HEK293 (cell line): ENCODE results near the gene TRIM2.
A peak's percentile ranks its signal among the peaks of the same experiment; 100 is the strongest.

Source experiments
- CTCF ChIA-PET: fragments of 350-600 bp; formaldehyde crosslinking; extraction: SDS; loops from one replicate; lab custom pipeline; 2021; ENCODE audit warnings: antibody characterized with exemption; lab: Yijun Ruan, JAX
- POLR2A ChIA-PET: fragments of 300-600 bp; formaldehyde crosslinking; extraction: SDS; loops from one replicate; lab custom pipeline; 2020; ENCODE audit warnings: antibody characterized with exemption, inconsistent platforms; lab: Yijun Ruan, JAX
- H3K27ac ChIP-seq: fragments of 200-500 bp; sonication (Bioruptor generic); 2 replicates; pipeline ENCODE4 v1.5.1; 2014; ENCODE audit warnings: low read depth, low read length, control low read depth, inconsistent platforms; ENCODE audit errors: extremely low read depth
- H3K36me3 ChIP-seq, 2 experiments: fragments of 200-500 bp in 1 of 2; sonication (Bioruptor generic) in 1 of 2; 1 replicate in 1 of 2; 2 replicates in 1 of 2; pipeline ENCODE4 v1.5.1; 2014 to 2017; ENCODE audit warnings: inconsistent platforms in 2 of 2, low read length in 2 of 2; ENCODE audit not compliant: control insufficient read depth in 2 of 2, insufficient read depth in 1 of 2
- H3K4me1 ChIP-seq: fragments of 200-500 bp; sonication (Bioruptor generic); 2 replicates; pipeline ENCODE4 v1.5.1; 2014; ENCODE audit warnings: mild to moderate bottlenecking, low read length, inconsistent platforms; ENCODE audit not compliant: control insufficient read depth, insufficient read depth
- H3K4me3 ChIP-seq: 2 replicates; pipeline ENCODE4 v1.5.1; 2011; ENCODE audit warnings: low read depth, mild to moderate bottlenecking, control low read depth, low read length, moderate library complexity
- H3K9me3 ChIP-seq: fragments of 200-500 bp; sonication (Bioruptor generic); 2 replicates; pipeline ENCODE4 v1.5.1; 2014; ENCODE audit warnings: low read depth, low read length, inconsistent platforms; ENCODE audit not compliant: control insufficient read depth, insufficient read depth
- EGR2 ChIP-seq: fragments of 450-650 bp; formaldehyde crosslinking; IDR thresholded peaks from 2 replicates; pipeline ENCODE4 v1.5.1; 2016; ENCODE audit warnings: low read depth, missing biosample characterization, missing genetic modification characterization
- GLIS2 ChIP-seq: fragments of 450-650 bp; formaldehyde crosslinking; IDR thresholded peaks from 2 replicates; pipeline ENCODE4 v1.5.1; 2016; ENCODE audit warnings: missing biosample characterization, missing genetic modification characterization
- HOXD13 ChIP-seq: sonication (generic); formaldehyde crosslinking; IDR thresholded peaks from 2 replicates; pipeline ENCODE4 v1.8.0; 2022; ENCODE audit warnings: missing genetic modification reagents, borderline replicate concordance
- IKZF3 ChIP-seq: fragments of 450-650 bp; IDR thresholded peaks from 2 replicates; pipeline ENCODE4 v1.5.0; 2018; ENCODE audit warnings: missing biosample characterization, mild to moderate bottlenecking, missing genetic modification characterization, moderate library complexity
- PBX3 ChIP-seq: sonication (generic); formaldehyde crosslinking; IDR thresholded peaks from 2 replicates; pipeline ENCODE4 v1.8.1; 2022; ENCODE audit warnings: mild to moderate bottlenecking, moderate library complexity, missing genetic modification reagents
- ZFHX2 ChIP-seq: fragments of 450-650 bp; formaldehyde crosslinking; conservative IDR thresholded peaks from 2 replicates; pipeline ENCODE4 v1.5.1; 2016; ENCODE audit warnings: missing biosample characterization, missing genetic modification characterization
- ZNF239 ChIP-seq: fragments of 450-650 bp; formaldehyde crosslinking; IDR thresholded peaks from 2 replicates; pipeline ENCODE4 v1.5.1; 2016; ENCODE audit warnings: missing biosample characterization, missing genetic modification characterization
- ZNF280D ChIP-seq: fragments of 450-650 bp; formaldehyde crosslinking; IDR thresholded peaks from 2 replicates; pipeline ENCODE4 v1.5.1; 2016; ENCODE audit warnings: missing biosample characterization, missing genetic modification characterization
- ZNF354C ChIP-seq: fragments of 450-650 bp; formaldehyde crosslinking; IDR thresholded peaks from 2 replicates; pipeline ENCODE4 v1.5.1; 2016; ENCODE audit warnings: missing biosample characterization, missing genetic modification characterization, low read depth, borderline replicate concordance
- ZNF549 ChIP-seq: fragments of 450-650 bp; IDR thresholded peaks from 2 replicates; pipeline ENCODE4 v1.5.1; 2018; ENCODE audit warnings: missing biosample characterization, missing genetic modification characterization, mild to moderate bottlenecking, inconsistent platforms, moderate library complexity
- ZNF585B ChIP-seq: fragments of 450-650 bp; formaldehyde crosslinking; IDR thresholded peaks from 2 replicates; pipeline ENCODE4 v1.5.1; 2016; ENCODE audit warnings: missing biosample characterization, missing genetic modification characterization
- ZNF610 ChIP-seq: fragments of 450-650 bp; formaldehyde crosslinking; IDR thresholded peaks from 2 replicates; pipeline ENCODE4 v1.5.1; 2016; ENCODE audit warnings: missing biosample characterization, missing genetic modification characterization, borderline replicate concordance
- TF ChIP-seq, protein P1 (sequence below): fragments of 450-650 bp; formaldehyde crosslinking; IDR thresholded peaks from 2 replicates; pipeline ENCODE4 v1.5.1; 2016; ENCODE audit warnings: missing biosample characterization, missing genetic modification characterization, borderline replicate concordance

The TRIM2 gene

DNA sequence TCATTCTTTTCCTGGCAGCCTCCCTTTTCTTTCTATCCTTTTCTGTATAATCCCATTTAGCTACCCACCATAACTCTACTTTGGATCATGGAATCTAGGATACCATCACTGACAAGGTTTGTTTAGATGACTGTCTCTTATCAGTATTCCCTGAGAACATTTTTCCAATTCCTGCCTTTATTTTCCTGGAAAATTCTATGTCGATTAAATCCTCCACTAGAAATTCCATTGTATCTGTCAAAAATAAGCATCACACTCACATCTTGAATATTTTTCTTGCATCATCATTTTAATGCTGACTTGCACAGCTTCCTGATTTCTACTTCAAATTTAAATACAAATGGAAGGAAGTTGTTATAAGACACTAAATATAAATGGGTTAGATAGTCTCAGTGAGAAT, 20.2 kb downstream of the TRIM2 start:
- H3K4me3 ChIP-seq, result no peak overlapping the region

GRCh38 chr4:153227469-153228075, 23.3 kb downstream of the TRIM2 start:
- Histone ChIP-seq H3K27ac (no peak overlapping the region), H3K4me3 (no peak overlapping the region), H3K9me3 (no peaks in the 10 kb centered on the region), H3K36me3 (peaks cover 0 to 3% of the 10 kb centered on the region in 2 experiments; a peak in 2 of 3 replicates), H3K4me1 (peaks cover 19% of the 10 kb centered on the region)
- CTCF ChIA-PET, result interaction anchor here (1.2 to 1.4 kb wide), 2 partner anchors 15 to 91 kb away, joined by 3 read pairs; no protein-coding TSS in a partner anchor
- POLR2A ChIA-PET, result no interaction called here
- TF ChIP-seq ZNF610 (tag by site-specific recombination), result no peak
- TF ChIP-seq ZNF549 (tag by site-specific recombination), result peak; percentile 37; the same call in 1 of the 2 replicates
- TF ChIP-seq, all 188 proteins: peak for 1

More for the DNA sequence above, 20.2 kb downstream of the TRIM2 start:
- POLR2A ChIA-PET, result interaction anchor here (1.7 to 2.5 kb wide), 2 partner anchors 20 to 72 kb away, joined by 4 to 12 read pairs; partner anchors contain the start of gene TRIM2
- H3K9me3 ChIP-seq, result no peaks in the 10 kb centered on the region
- TF ChIP-seq IKZF3 (no peak), GLIS2 (tag by site-specific recombination) (no peak), PBX3 (no peak), ZNF239 (tag by site-specific recombination) (no peak), ZNF585B (tag by site-specific recombination) (no peak), HOXD13 (no peak)
- TF ChIP-seq, protein P1, sequence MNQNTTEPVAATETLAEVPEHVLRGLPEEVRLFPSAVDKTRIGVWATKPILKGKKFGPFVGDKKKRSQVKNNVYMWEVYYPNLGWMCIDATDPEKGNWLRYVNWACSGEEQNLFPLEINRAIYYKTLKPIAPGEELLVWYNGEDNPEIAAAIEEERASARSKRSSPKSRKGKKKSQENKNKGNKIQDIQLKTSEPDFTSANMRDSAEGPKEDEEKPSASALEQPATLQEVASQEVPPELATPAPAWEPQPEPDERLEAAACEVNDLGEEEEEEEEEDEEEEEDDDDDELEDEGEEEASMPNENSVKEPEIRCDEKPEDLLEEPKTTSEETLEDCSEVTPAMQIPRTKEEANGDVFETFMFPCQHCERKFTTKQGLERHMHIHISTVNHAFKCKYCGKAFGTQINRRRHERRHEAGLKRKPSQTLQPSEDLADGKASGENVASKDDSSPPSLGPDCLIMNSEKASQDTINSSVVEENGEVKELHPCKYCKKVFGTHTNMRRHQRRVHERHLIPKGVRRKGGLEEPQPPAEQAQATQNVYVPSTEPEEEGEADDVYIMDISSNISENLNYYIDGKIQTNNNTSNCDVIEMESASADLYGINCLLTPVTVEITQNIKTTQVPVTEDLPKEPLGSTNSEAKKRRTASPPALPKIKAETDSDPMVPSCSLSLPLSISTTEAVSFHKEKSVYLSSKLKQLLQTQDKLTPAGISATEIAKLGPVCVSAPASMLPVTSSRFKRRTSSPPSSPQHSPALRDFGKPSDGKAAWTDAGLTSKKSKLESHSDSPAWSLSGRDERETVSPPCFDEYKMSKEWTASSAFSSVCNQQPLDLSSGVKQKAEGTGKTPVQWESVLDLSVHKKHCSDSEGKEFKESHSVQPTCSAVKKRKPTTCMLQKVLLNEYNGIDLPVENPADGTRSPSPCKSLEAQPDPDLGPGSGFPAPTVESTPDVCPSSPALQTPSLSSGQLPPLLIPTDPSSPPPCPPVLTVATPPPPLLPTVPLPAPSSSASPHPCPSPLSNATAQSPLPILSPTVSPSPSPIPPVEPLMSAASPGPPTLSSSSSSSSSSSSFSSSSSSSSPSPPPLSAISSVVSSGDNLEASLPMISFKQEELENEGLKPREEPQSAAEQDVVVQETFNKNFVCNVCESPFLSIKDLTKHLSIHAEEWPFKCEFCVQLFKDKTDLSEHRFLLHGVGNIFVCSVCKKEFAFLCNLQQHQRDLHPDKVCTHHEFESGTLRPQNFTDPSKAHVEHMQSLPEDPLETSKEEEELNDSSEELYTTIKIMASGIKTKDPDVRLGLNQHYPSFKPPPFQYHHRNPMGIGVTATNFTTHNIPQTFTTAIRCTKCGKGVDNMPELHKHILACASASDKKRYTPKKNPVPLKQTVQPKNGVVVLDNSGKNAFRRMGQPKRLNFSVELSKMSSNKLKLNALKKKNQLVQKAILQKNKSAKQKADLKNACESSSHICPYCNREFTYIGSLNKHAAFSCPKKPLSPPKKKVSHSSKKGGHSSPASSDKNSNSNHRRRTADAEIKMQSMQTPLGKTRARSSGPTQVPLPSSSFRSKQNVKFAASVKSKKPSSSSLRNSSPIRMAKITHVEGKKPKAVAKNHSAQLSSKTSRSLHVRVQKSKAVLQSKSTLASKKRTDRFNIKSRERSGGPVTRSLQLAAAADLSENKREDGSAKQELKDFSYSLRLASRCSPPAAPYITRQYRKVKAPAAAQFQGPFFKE (tag by site-specific recombination), result no peak
- TF ChIP-seq, all 188 proteins: peak for 0
- CTCF ChIA-PET, result interaction anchor here (0.8 to 2.2 kb wide), 3 partner anchors 8 to 82 kb away, joined by 4 to 8 read pairs (median 4); no protein-coding TSS in a partner anchor
- Histone ChIP-seq H3K36me3 (peaks cover 0 to 3% of the 10 kb centered on the region in 2 experiments; a peak in 2 of 3 replicates), H3K4me1 (peaks cover 30% of the 10 kb centered on the region), H3K27ac (no peak overlapping the region)

- Histone ChIP-seq H3K36me3 (peaks cover 0 to 3% of the 10 kb centered on the region in 2 experiments; a peak in 2 of 3 replicates), H3K9me3 (no peaks in the 10 kb centered on the region), H3K27ac (no peak overlapping the region), H3K4me1 (peaks cover 29% of the 10 kb centered on the region)
- TF ChIP-seq ZNF354C (no peak), EGR2 (tag by site-specific recombination) (peak; percentile 70), ZFHX2 (tag by site-specific recombination) (peak; percentile 79), ZNF280D (tag by site-specific recombination) (no peak)
- TF ChIP-seq, all 188 proteins: peak for 2
- no peak overlapping the region for H3K4me3 ChIP-seq
- CTCF ChIA-PET, result interaction anchor here (1.2 to 1.4 kb wide), 2 partner anchors 14 to 90 kb away, joined by 3 read pairs; no protein-coding TSS in a partner anchor
- POLR2A ChIA-PET, result no interaction called here
Measured at GRCh38 chr4:153228512-153229140, 24.4 kb downstream of the TRIM2 start.
